ES-I3 (cell line): ENCODE data around the gene TMTC2.
"Not testable (repeated sequence)": the region's sequence is repeated elsewhere in the genome, so short reads cannot be mapped to it uniquely, and the experiment has no call there.

Source experiments
- H3K36me3 ChIP-seq: 2 replicates; pipeline ENCODE4 v1.6.1; 2013; ENCODE audit warnings: mild to moderate bottlenecking, low read length, control low read depth, moderate library complexity; ENCODE audit not compliant: insufficient read depth
- H3K4me1 ChIP-seq: 2 replicates; pipeline ENCODE4 v1.6.1; 2013; ENCODE audit warnings: mild to moderate bottlenecking, control low read depth, low read length; ENCODE audit not compliant: insufficient read depth
- H3K9ac ChIP-seq: 2 replicates; pipeline ENCODE4 v1.6.1; 2013; ENCODE audit warnings: low read depth, mild to moderate bottlenecking, low read length, moderate library complexity
- H3K9me3 ChIP-seq: 2 replicates; pipeline ENCODE4 v1.6.1; 2013; ENCODE audit warnings: mild to moderate bottlenecking, low read length, moderate library complexity; ENCODE audit not compliant: control insufficient read depth, insufficient read depth

The TMTC2 gene

GRCh38 chr12:82841487-82841904 is 154.8 kb downstream of the TMTC2 start:
- H3K9me3 ChIP-seq, result no peaks in the 10 kb centered on the region
- H3K36me3 ChIP-seq, result no peaks in the 10 kb centered on the region
- no peak overlapping the region for H3K9ac ChIP-seq
- peaks cover 4% of the 10 kb centered on the region; the same call in 1 of the 2 replicates for H3K4me1 ChIP-seq

GRCh38 chr12:82842480-82842879 is 155.8 kb downstream of the TMTC2 start:
- no peaks in the 10 kb centered on the region for H3K9me3 ChIP-seq
- H3K4me1 ChIP-seq, result peaks cover 4% of the 10 kb centered on the region; the same call in 1 of the 2 replicates
- no peaks in the 10 kb centered on the region for H3K36me3 ChIP-seq
- no peak overlapping the region for H3K9ac ChIP-seq

GRCh38 chr12:82845076-82845475 is 158.4 kb downstream of the TMTC2 start:
- peaks cover 14% of the 10 kb centered on the region for H3K4me1 ChIP-seq
- H3K36me3 ChIP-seq, H3K9ac ChIP-seq, H3K9me3 ChIP-seq: not testable (repeated sequence)

GRCh38 chr12:82848845-82849244 is 162.1 kb downstream of the TMTC2 start:
- Histone ChIP-seq H3K4me1 (peaks cover 18% of the 10 kb centered on the region), H3K36me3 (no peaks in the 10 kb centered on the region), H3K9ac (no peak overlapping the region), H3K9me3 (no peaks in the 10 kb centered on the region)

GRCh38 chr12:82852529-82852928 is 165.8 kb downstream of the TMTC2 start:
- H3K9me3 ChIP-seq, result no peaks in the 10 kb centered on the region
- no peak overlapping the region for H3K9ac ChIP-seq
- H3K36me3 ChIP-seq, result no peaks in the 10 kb centered on the region
- H3K4me1 ChIP-seq, result peaks cover 25% of the 10 kb centered on the region

- H3K4me1 ChIP-seq, result peaks cover 11% of the 10 kb centered on the region; the same call in 1 of the 2 replicates
- no peak overlapping the region for H3K9ac ChIP-seq
- H3K9me3 ChIP-seq, result no peaks in the 10 kb centered on the region
- no peaks in the 10 kb centered on the region for H3K36me3 ChIP-seq
Observed at GRCh38 chr12:82855872-82856271, 169.2 kb downstream of the TMTC2 start.

GRCh38 chr12:82857276-82857675 is 170.6 kb downstream of the TMTC2 start:
- H3K9me3 ChIP-seq, result no peaks in the 10 kb centered on the region
- no peaks in the 10 kb centered on the region for H3K36me3 ChIP-seq
- no peak overlapping the region for H3K9ac ChIP-seq
- H3K4me1 ChIP-seq, result peaks cover 11% of the 10 kb centered on the region; the same call in 1 of the 2 replicates

GRCh38 chr12:82857911-82858533 is 171.3 kb downstream of the TMTC2 start:
- Histone ChIP-seq H3K4me1 (peaks cover 11% of the 10 kb centered on the region; the same call in 1 of the 2 replicates), H3K36me3 (no peaks in the 10 kb centered on the region), H3K9ac (peak overlapping the region; percentile 18; the same call in 1 of the 2 replicates), H3K9me3 (no peaks in the 10 kb centered on the region)

- Histone ChIP-seq H3K9ac (peak overlapping the region; percentile 18; the same call in 1 of the 2 replicates), H3K4me1 (peaks cover 11% of the 10 kb centered on the region; the same call in 1 of the 2 replicates), H3K9me3 (no peaks in the 10 kb centered on the region), H3K36me3 (no peaks in the 10 kb centered on the region)
Observed at GRCh38 chr12:82858534-82858917, 171.8 kb downstream of the TMTC2 start.

- no peaks in the 10 kb centered on the region for H3K36me3 ChIP-seq
- no peaks in the 10 kb centered on the region for H3K9me3 ChIP-seq
- H3K4me1 ChIP-seq, result peaks cover 7% of the 10 kb centered on the region; the same call in 1 of the 2 replicates
- no peak overlapping the region for H3K9ac ChIP-seq
Observed at GRCh38 chr12:82862069-82862841, 175.5 kb downstream of the TMTC2 start.

GRCh38 chr12:82862876-82863649 is 176.4 kb downstream of the TMTC2 start:
- Histone ChIP-seq H3K4me1 (0 out of 2 replicates have a peak, but pooled peaks cover 3% of the 10 kb centered on the region), H3K36me3 (no peaks in the 10 kb centered on the region), H3K9me3 (no peaks in the 10 kb centered on the region), H3K9ac (no peak overlapping the region)

GRCh38 chr12:82866227-82866775 is 179.6 kb downstream of the TMTC2 start:
- H3K9me3 ChIP-seq, result no peaks in the 10 kb centered on the region
- no peaks in the 10 kb centered on the region for H3K36me3 ChIP-seq
- peaks cover 11% of the 10 kb centered on the region; the same call in 1 of the 2 replicates for H3K4me1 ChIP-seq
- H3K9ac ChIP-seq, result no peak overlapping the region

GRCh38 chr12:82866946-82867345 is 180.2 kb downstream of the TMTC2 start:
- Histone ChIP-seq H3K9me3 (no peaks in the 10 kb centered on the region), H3K9ac (no peak overlapping the region), H3K36me3 (no peaks in the 10 kb centered on the region), H3K4me1 (peaks cover 11% of the 10 kb centered on the region; the same call in 1 of the 2 replicates)
